HepG2 (cell line): ENCODE measurements around the gene VPS52. TPM values are rescaled to one million over a fixed set of nuclear protein-coding genes. Genes with fewer than 3 reads are reported as not detected.

Experiments
- CCDC6 ChIP-seq: sonication (generic); formaldehyde crosslinking; IDR thresholded peaks from 2 replicates; pipeline ENCODE4 v1.8.1; 2022; ENCODE audit warnings: mild to moderate bottlenecking, missing genetic modification reagents, moderate library complexity
- CENPX ChIP-seq: sonication (generic); formaldehyde crosslinking; IDR thresholded peaks from 2 replicates; pipeline ENCODE4 v1.9.0; 2021; ENCODE audit warnings: mild to moderate bottlenecking, missing genetic modification reagents, moderate library complexity
- EHMT2 ChIP-seq: fragments of 200-600 bp; sonication (generic); IDR thresholded peaks from 2 replicates; pipeline ENCODE4 v1.7.0; 2017; ENCODE audit warnings: antibody characterized with exemption, low read depth, low read length, borderline replicate concordance
- FIP1L1 ChIP-seq: fragments of 200-400 bp; formaldehyde crosslinking; IDR thresholded peaks from 2 replicates; pipeline ENCODE4 v1.6.1; 2018; ENCODE audit warnings: low read depth, mild to moderate bottlenecking, low read length, moderate library complexity, borderline replicate concordance; ENCODE audit not compliant: insufficient read depth
- FOXA3 ChIP-seq: IDR thresholded peaks from 2 replicates; pipeline ENCODE4 v1.6.1; 2016; ENCODE audit warnings: missing genetic modification reagents, missing compliant biosample characterization
- HOXA5 ChIP-seq: sonication (generic); formaldehyde crosslinking; IDR thresholded peaks from 2 replicates; pipeline ENCODE4 v1.4.0; 2020; ENCODE audit warnings: missing genetic modification reagents
- KAT8 ChIP-seq: IDR thresholded peaks from 2 replicates; pipeline ENCODE4 v1.6.1; 2016; ENCODE audit warnings: missing genetic modification reagents, missing compliant biosample characterization
- KLF16 ChIP-seq, 2 experiments: sonication (generic) in 1 of 2; formaldehyde crosslinking in 1 of 2; IDR thresholded peaks; 2 replicates each; pipeline versions ENCODE4 v1.6.1 to v1.8.0; 2016 to 2023; ENCODE audit warnings: missing genetic modification reagents in 2 of 2, missing compliant biosample characterization in 1 of 2
- MYC ChIP-seq: sonication (generic); formaldehyde crosslinking; IDR thresholded peaks from 2 replicates; pipeline ENCODE4 v1.9.0; 2021; ENCODE audit warnings: missing genetic modification reagents, borderline replicate concordance
- NR2F6 ChIP-seq, 2 experiments: IDR thresholded peaks; 2 replicates each; pipeline ENCODE4 v1.6.1; 2016; ENCODE audit warnings: antibody characterized with exemption in 1 of 2, mild to moderate bottlenecking in 1 of 2
- NRL ChIP-seq: sonication (generic); formaldehyde crosslinking; IDR thresholded peaks from 2 replicates; pipeline ENCODE4 v1.5.0; 2020; ENCODE audit warnings: missing genetic modification reagents, mild to moderate bottlenecking, moderate library complexity, borderline replicate concordance
- PATZ1 ChIP-seq: sonication (generic); formaldehyde crosslinking; IDR thresholded peaks from 2 replicates; pipeline ENCODE4 v1.4.0; 2020; ENCODE audit warnings: missing genetic modification reagents
- POLR2A ChIP-seq, 2 experiments: IDR thresholded peaks; 2 replicates each; pipeline ENCODE4 v1.6.1; 2011; ENCODE audit warnings: low read depth in 2 of 2, low read length in 2 of 2, mild to moderate bottlenecking in 1 of 2, moderate library complexity in 1 of 2; ENCODE audit not compliant: insufficient read depth in 1 of 2
- POLR2G ChIP-seq: fragments of 200-400 bp; formaldehyde crosslinking; IDR thresholded peaks from 2 replicates; pipeline ENCODE4 v1.6.1; 2018; ENCODE audit warnings: mild to moderate bottlenecking, low read depth, low read length, moderate library complexity
- RFX3 ChIP-seq: IDR thresholded peaks from 2 replicates; pipeline ENCODE4 v1.6.1; 2016; ENCODE audit warnings: missing biosample characterization, missing genetic modification reagents
- SRSF4 ChIP-seq: fragments of 200-400 bp; formaldehyde crosslinking; IDR thresholded peaks from one replicate; pipeline ENCODE4 v1.6.1; 2018; ENCODE audit warnings: mild to moderate bottlenecking, low read depth, low read length, moderate library complexity; ENCODE audit not compliant: poor library complexity, severe bottlenecking
- STAG1 ChIP-seq: sonication (generic); formaldehyde crosslinking; IDR thresholded peaks from 2 replicates; pipeline ENCODE4 v1.4.0; 2020; ENCODE audit warnings: missing genetic modification reagents
- XBP1 ChIP-seq: sonication (generic); formaldehyde crosslinking; IDR thresholded peaks from 2 replicates; pipeline ENCODE4 v1.5.0; 2020; ENCODE audit warnings: missing genetic modification reagents
- ZFP36L1 ChIP-seq: sonication (generic); formaldehyde crosslinking; IDR thresholded peaks from 2 replicates; pipeline ENCODE4 v1.8.0; 2022; ENCODE audit warnings: mild to moderate bottlenecking, missing genetic modification reagents, moderate library complexity
- ZNF225 ChIP-seq: sonication (generic); formaldehyde crosslinking; IDR thresholded peaks from 2 replicates; pipeline ENCODE4 v1.4.0; 2020; ENCODE audit warnings: mild to moderate bottlenecking, missing genetic modification reagents
- ZNF441 ChIP-seq: sonication (generic); formaldehyde crosslinking; IDR thresholded peaks from 2 replicates; pipeline ENCODE4 v1.7.0; 2021; ENCODE audit warnings: missing genetic modification reagents, borderline replicate concordance
- ZNF513 ChIP-seq: sonication (generic); formaldehyde crosslinking; conservative IDR thresholded peaks from 2 replicates; pipeline ENCODE4 v1.5.0; 2020; ENCODE audit warnings: missing genetic modification reagents
- ZNF766 ChIP-seq: sonication (generic); formaldehyde crosslinking; IDR thresholded peaks from 2 replicates; pipeline ENCODE4 v1.5.0; 2020; ENCODE audit warnings: missing genetic modification reagents, borderline replicate concordance
- polyA plus RNA-seq, 8 experiments: library from polyadenylated mRNA; depleted of rRNA in 3 of 8; stranded (reverse) in 7 of 8; unstranded in 1 of 8; fragments of >200 nt; fragmentation: Illumina TruSeq in 4 of 8; extraction: Trizol in 4 of 8; gene quantifications; 2 replicates each; pipeline versions ENCODE4 v1.2.1 to v1.2.3, GENCODE V29; 2011 to 2016; ENCODE audit warnings: low read depth in 4 of 8, missing spikeins in 1 of 8, mixed read lengths in 1 of 8; ENCODE audit not compliant: insufficient read depth in 1 of 8
- total RNA-seq, 5 experiments: library from RNA; depleted of rRNA; stranded (reverse); fragments of >200 nt; fragmentation: Illumina TruSeq; extraction: Trizol; gene quantifications; 2 replicates each; pipeline ENCODE4 v1.2.3, GENCODE V29; 2016; ENCODE audit warnings: low read depth in 1 of 5
- TF ChIP-seq, protein P1 (sequence below): sonication (generic); formaldehyde crosslinking; IDR thresholded peaks from 2 replicates; pipeline ENCODE4 v1.4.0; 2020; ENCODE audit warnings: mild to moderate bottlenecking, low read depth, missing genetic modification reagents
- TF ChIP-seq, protein P2 (sequence below): IDR thresholded peaks from 2 replicates; pipeline ENCODE4 v1.6.1; 2016; ENCODE audit warnings: missing compliant biosample characterization, missing genetic modification reagents, borderline replicate concordance

VPS52 gene
- total and polyA plus RNA-seq, 2 of the 13 experiments (the other 11 are each of a cell fraction or from before 2014, with no cell fraction given) = 48.9 to 85.5 TPM

- TF ChIP-seq NR2F6 (IDR thresholded peaks at IDR 0.05) = no peak
- 0 out of 2 replicates have a peak, but pooled peaks have one; percentile 35 for TF ChIP-seq NR2F6 (CRISPR knock-in tag; IDR thresholded peaks at IDR 0.05)
- no peak for TF ChIP-seq ZNF225
- TF ChIP-seq CENPX = no peak
- no peak for TF ChIP-seq EHMT2
- 0 out of 2 replicates have a peak, but pooled peaks have one; percentile 55 for TF ChIP-seq HOXA5 (CRISPR knock-in tag)
- TF ChIP-seq CCDC6 = 0 out of 2 replicates have a peak, but pooled peaks have one; percentile 6
- TF ChIP-seq PATZ1 (CRISPR knock-in tag) = peak; percentile 71
- TF ChIP-seq NRL (CRISPR knock-in tag) = 0 out of 2 replicates have a peak, but pooled peaks have one; percentile 18
- TF ChIP-seq, protein P1, sequence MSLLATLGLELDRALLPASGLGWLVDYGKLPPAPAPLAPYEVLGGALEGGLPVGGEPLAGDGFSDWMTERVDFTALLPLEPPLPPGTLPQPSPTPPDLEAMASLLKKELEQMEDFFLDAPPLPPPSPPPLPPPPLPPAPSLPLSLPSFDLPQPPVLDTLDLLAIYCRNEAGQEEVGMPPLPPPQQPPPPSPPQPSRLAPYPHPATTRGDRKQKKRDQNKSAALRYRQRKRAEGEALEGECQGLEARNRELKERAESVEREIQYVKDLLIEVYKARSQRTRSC = no peak
- peak in 1 of 2 experiments; percentile 34; a peak in 1 of 4 replicates for TF ChIP-seq POLR2A (IDR thresholded peaks at IDR 0.05; ENCODE audit: insufficient read depth in 1 of 2, low read depth in 2 of 2, low read length in 2 of 2)
- no peak for TF ChIP-seq XBP1 (CRISPR knock-in tag)
- TF ChIP-seq KAT8 (CRISPR knock-in tag) = peak; percentile 41; the same call in 1 of the 2 replicates
- TF ChIP-seq ZNF766 = no peak
- TF ChIP-seq ZFP36L1 = no peak
- 0 out of 2 replicates have a peak, but pooled peaks have one; percentile 31 for TF ChIP-seq FIP1L1
- peak; percentile 27; the same call in 1 of the 2 replicates for TF ChIP-seq MYC (CRISPR knock-in tag)
- TF ChIP-seq ZNF513 = 0 out of 2 replicates have a peak, but pooled peaks have one; percentile 41
- TF ChIP-seq RFX3 (CRISPR knock-in tag) = no peak
- TF ChIP-seq FOXA3 (CRISPR knock-in tag) = peak; percentile 11; the same call in 1 of the 2 replicates
- TF ChIP-seq STAG1 (CRISPR knock-in tag) = peak; percentile 97
- TF ChIP-seq SRSF4 = no peak
- peak in 1 of 2 experiments; percentile 40; a peak in 1 of 4 replicates for TF ChIP-seq KLF16 (CRISPR knock-in tag; IDR thresholded peaks at IDR 0.05)
- 0 out of 2 replicates have a peak, but pooled peaks have one; percentile 32 for TF ChIP-seq ZNF441 (CRISPR knock-in tag)
- TF ChIP-seq POLR2G = no peak
- TF ChIP-seq, protein P2, sequence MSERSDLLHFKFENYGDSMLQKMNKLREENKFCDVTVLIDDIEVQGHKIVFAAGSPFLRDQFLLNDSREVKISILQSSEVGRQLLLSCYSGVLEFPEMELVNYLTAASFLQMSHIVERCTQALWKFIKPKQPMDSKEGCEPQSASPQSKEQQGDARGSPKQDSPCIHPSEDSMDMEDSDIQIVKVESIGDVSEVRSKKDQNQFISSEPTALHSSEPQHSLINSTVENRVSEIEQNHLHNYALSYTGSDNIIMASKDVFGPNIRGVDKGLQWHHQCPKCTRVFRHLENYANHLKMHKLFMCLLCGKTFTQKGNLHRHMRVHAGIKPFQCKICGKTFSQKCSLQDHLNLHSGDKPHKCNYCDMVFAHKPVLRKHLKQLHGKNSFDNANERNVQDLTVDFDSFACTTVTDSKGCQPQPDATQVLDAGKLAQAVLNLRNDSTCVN = peak; percentile 92
Measured at GRCh38 chr6:33247977-33248642, 23.6 kb downstream of the VPS52 start (continued).
